GM18502 (cell line): ENCODE results near the gene SPX.

ENCODE experiments used
- ATAC-seq: cut with Tn5 transposase; IDR thresholded peaks from one replicate; pipeline ENCODE4 v1.9.1; 2021; ENCODE audit warnings: mild to moderate bottlenecking; ENCODE audit not compliant: unreplicated experiment, poor library complexity

Gene SPX

GRCh38 chr12:21526053-21526452 lies at the start of gene SPX:
Gene SPX, plus strand, starts transcription at chr12:21526296. Its CDS starts 177 bp downstream, at chr12:21526473.
- no peak for ATAC-seq

- no peak for ATAC-seq
Measured at GRCh38 chr12:21476949-21477348, 49.1 kb upstream of the SPX start.

- ATAC-seq, result no peak
Measured at GRCh38 chr12:21478756-21479455, 47.2 kb upstream of the SPX start.

- ATAC-seq, result no peak
Measured at GRCh38 chr12:21483531-21483930, 42.6 kb upstream of the SPX start.

- no peak for ATAC-seq
Measured at GRCh38 chr12:21485998-21486397, 40.1 kb upstream of the SPX start.

- ATAC-seq, result no peak
Measured at GRCh38 chr12:21499765-21500164, 26.3 kb upstream of the SPX start.

GRCh38 chr12:21500786-21501257 lies 25.3 kb upstream of the SPX start:
- ATAC-seq, result no peak

- ATAC-seq, result peak; percentile 99
Measured at GRCh38 chr12:21501258-21502163, 24.6 kb upstream of the SPX start, which contains the start of the genes GOLT1B and RECQL. Gene GOLT1B, plus strand, starts transcription at chr12:21501789. Its CDS starts 135 bp downstream, at chr12:21501924. Gene RECQL, minus strand, starts transcription at chr12:21501635. Its CDS starts 2,065 bp downstream, at chr12:21499570.

- no peak for ATAC-seq
Measured at GRCh38 chr12:21502164-21502496, 24.0 kb upstream of the SPX start.

- no peak for ATAC-seq
Measured at GRCh38 chr12:21502872-21503271, 23.2 kb upstream of the SPX start.

- ATAC-seq, result no peak
Measured at GRCh38 chr12:21505888-21506287, 20.2 kb upstream of the SPX start.

GRCh38 chr12:21507849-21508248 lies 18.2 kb upstream of the SPX start:
- no peak for ATAC-seq

GRCh38 chr12:21509768-21510167 lies 16.3 kb upstream of the SPX start:
- ATAC-seq, result peak; percentile 95

- no peak for ATAC-seq
Measured at GRCh38 chr12:21516281-21516680, 9.8 kb upstream of the SPX start.

GRCh38 chr12:21518451-21518850 lies 7.6 kb upstream of the SPX start:
- ATAC-seq, result no peak

GRCh38 chr12:21521541-21521940 lies 4.6 kb upstream of the SPX start:
- ATAC-seq, result no peak

- ATAC-seq, result no peak
Measured at GRCh38 chr12:21523148-21523547, 2.9 kb upstream of the SPX start.

GRCh38 chr12:21526721-21527345 lies 737 bp downstream of the SPX start:
- no peak for ATAC-seq

- ATAC-seq, result peak; percentile 96
Measured at GRCh38 chr12:21527451-21528180, 1.5 kb downstream of the SPX start.

- ATAC-seq, result no peak
Measured at GRCh38 chr12:21528953-21529352, 2.9 kb downstream of the SPX start.
